GM18519 (cell line): ENCODE results near the gene RND1.

Experiments used
- ATAC-seq: cut with Tn5 transposase; IDR thresholded peaks from one replicate; pipeline ENCODE4 v1.9.1; 2021; ENCODE audit warnings: mild to moderate bottlenecking, moderate library complexity; ENCODE audit not compliant: unreplicated experiment, low FRiP score

The RND1 gene

GRCh38 chr12:48828841-48829575 lies 36.7 kb downstream of the RND1 start:
- ATAC-seq = no peak

GRCh38 chr12:48828293-48828692 lies 37.4 kb downstream of the RND1 start:
- no peak for ATAC-seq

DNA sequence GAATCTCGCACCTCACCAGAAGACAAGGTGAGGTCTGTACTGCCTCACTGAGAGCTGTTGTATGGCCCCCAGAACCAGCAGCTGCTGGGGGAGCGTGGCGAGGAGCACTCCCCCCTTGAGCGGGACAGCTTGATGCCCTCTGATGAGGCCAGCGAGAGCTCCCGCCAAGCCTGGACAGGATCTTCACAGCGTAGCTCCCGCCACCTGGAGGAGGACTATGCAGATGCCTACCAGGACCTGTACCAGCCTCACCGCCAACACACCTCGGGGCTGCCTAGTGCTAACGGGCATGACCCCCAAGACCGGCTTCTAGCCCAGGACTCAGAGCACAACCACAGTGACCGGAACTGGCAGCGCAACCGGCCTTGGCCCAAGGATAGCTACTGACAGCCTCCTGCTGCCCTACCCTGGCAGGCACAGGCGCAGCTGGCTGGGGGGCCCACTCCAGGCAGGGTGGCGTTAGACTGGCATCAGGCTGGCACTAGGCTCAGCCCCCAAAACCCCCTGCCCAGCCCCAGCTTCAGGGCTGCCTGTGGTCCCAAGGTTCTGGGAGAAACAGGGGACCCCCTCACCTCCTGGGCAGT lies 38.1 kb downstream of the RND1 start:
- ATAC-seq = no peak

DNA sequence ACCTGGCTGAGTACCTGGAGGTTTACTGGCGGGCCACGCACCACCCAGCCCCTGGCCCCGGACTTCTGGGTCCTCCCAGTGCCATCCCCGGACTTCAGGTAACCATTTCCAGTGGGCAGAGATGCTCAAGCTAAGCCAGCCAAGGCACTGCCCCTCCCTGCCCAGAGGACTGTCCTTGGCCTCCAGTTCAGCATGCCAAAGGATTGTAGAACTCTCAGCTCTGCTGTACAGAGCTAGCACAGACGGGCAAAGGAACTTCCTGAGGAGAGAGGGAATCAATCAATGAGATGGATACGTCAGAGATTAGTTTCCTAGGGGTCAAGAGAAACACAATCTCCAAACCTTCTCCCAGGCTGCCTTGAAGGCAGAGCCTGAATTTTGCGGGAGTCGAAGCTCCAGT lies 38.6 kb downstream of the RND1 start:
- no peak for ATAC-seq

DNA sequence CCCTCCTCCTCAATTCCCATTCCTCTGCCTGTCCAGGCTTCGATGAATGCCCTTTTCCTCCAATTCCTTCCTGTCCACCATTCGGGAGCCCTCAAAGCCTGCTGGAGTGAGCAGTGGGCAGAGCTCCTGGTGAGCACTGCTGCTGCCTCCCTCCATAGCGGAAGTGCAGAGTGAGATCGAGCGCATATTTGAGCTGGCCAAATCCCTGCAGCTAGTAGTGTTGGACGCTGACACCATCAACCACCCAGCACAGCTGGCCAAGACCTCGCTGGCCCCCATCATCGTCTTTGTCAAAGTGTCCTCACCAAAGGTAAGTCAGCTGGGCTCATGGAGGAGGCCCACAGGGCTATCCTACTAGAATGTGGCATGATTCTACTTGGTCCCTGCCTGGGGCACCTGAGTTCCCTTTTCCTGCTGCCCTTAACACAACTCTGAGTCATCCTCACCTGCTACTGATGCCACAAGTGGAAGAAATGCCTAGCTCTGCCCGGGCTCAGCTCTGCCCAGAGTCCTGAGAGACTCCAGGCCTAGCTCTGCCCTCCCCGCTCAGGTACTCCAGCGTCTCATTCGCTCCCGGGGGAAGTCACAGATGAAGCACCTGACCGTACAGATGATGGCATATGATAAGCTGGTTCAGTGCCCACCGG lies 39.3 kb downstream of the RND1 start:
- ATAC-seq = no peak

DNA sequence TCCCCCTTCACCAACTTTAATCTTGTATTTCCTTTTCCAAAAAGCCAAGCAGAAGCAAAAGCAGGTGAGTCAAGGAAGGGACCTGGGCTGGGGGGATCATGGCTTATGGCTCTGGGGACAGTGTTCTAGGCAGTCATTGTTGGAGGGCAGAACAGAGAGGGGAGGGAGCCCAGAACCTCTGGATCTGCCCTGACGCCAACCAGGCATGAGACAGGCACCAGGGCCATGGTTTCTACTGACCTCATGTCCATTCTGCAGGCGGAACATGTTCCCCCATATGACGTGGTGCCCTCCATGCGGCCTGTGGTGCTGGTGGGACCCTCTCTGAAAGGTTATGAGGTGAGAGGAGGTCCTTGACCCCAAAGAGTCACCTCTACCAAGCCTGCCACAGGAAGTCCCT lies 40.8 kb downstream of the RND1 start:
- ATAC-seq = no peak

DNA sequence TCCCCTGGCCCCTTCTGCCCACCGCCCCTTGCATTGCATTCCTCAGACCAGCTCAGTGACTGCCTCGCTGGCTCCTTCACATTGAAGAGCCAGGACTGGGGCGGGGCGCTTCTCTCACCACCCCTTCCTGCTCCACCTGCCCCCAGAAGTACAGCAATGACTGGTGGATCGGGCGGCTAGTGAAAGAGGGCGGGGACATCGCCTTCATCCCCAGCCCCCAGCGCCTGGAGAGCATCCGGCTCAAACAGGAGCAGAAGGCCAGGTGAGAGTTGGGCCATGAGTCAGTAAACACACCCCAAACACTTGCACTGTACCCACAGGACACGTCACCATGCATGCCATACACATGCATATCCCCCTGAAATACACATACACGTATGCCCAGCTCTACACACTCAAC lies 41.6 kb downstream of the RND1 start:
- ATAC-seq = no peak

DNA sequence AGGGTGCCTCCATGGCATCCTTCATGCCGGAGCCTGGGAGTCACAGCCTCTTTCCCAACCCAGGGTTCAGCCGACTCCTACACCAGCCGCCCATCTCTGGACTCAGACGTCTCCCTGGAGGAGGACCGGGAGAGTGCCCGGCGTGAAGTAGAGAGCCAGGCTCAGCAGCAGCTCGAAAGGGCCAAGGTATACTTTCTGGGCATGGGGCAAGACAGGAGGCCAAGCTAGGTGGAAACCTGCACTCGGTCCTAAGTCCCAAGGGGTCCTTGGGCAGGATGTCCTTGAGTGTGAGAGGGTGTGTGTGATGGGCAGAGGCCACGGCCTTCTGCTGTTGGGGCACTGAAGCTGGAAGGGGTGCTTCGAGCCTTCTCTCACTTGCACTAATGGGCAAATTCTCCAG lies 42.4 kb downstream of the RND1 start:
- ATAC-seq = no peak

DNA sequence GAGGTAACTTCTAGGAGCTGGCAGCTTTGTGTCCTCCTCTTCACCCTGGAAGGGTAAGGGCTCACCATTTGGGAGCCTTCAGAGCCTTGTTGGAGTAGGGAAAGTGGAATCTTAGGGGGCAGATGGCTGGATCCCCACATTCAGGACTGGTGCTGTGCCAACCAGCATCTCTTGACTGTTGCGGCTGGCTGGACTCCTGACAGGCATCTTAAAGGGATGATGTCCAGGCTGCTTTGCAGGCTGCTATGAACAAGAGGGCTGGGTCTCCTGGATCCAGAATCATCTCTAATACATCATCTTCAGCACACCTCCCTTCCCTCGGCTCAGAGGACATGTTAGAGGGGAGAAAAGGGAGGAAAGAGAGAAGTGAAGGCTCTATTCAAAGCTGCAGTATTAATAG lies 43.0 kb downstream of the RND1 start:
- no peak for ATAC-seq

- no peak for ATAC-seq
Observed at GRCh38 chr12:48822139-48822538, 43.5 kb downstream of the RND1 start.

GRCh38 chr12:48819986-48820725 lies 45.5 kb downstream of the RND1 start:
- ATAC-seq = no peak

DNA sequence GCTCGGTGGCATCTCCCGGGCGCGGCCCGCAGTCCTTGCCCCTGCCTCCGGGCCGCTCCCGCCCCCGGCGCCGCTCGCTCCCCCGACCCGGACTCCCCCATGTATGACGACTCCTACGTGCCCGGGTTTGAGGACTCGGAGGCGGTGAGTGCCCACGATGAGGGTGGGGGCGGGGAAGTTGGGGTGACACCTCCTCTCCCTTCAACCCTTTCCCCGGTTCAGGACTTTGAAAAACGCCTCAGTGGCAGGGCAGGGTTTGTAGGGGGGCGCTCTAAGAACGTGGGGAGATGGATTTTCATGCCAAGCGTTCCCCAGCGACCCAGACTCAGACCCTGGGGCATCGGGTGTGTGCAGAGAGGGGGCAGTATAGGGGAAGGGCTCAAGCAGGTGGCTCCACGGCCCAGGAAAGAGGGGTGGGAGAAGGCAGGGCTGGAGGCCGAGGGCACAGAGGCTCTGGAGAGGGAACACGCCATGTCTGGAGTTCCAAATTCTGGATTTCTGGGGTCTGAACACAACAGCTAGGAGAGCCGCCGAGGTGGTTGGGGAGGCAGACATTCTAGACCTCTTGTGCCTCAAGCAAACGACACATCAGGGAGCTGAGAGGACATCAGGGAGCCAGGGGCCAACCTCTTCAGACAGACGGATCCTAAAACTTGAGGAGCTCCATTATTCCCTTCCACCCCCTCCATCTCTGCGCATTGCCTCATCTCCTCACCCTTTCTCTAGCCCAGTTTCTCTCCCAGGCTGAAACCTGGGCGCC lies 46.7 kb downstream of the RND1 start:
- no peak for ATAC-seq

GRCh38 chr12:48817873-48818830 lies 47.5 kb downstream of the RND1 start, which contains the start of gene CACNB3:
Gene CACNB3 (plus strand): TSS chr12:48818496. CDS start chr12:48818930, 434 bp downstream.
- no peak for ATAC-seq

DNA sequence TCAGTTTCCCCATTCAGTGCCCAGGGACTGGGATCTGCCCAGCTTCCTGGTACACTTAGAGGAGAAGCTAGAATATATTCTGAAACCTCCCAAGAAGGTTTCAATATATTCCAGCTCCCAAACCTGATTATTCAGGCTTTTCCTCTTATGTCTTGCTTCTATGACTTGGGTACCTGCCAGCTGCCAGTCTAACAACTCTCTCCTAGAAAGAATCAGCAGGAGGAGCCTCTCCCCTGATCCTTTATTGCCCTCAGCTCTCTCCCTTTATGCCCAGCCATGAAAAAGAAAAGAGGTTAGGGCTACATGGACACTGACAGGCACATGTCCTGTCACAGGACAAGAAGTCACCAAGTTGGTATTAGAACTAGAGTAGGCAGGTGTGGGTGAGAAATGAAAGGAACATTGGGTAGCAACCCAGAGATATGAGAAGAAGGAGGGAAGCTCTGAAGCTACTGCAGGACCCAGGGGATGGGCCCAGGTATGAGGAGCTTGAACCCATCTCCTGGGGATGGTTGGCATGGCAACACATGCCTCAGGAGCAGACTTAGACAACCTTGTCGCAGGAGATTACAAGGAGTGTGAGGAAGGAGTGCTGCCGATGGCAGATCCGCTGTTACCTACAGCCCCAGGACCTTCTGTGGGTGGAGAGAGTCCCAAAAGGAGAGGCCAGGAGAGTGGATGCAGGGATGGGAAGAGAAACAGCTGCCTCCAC lies 49.4 kb downstream of the RND1 start:
- ATAC-seq = no peak

DNA sequence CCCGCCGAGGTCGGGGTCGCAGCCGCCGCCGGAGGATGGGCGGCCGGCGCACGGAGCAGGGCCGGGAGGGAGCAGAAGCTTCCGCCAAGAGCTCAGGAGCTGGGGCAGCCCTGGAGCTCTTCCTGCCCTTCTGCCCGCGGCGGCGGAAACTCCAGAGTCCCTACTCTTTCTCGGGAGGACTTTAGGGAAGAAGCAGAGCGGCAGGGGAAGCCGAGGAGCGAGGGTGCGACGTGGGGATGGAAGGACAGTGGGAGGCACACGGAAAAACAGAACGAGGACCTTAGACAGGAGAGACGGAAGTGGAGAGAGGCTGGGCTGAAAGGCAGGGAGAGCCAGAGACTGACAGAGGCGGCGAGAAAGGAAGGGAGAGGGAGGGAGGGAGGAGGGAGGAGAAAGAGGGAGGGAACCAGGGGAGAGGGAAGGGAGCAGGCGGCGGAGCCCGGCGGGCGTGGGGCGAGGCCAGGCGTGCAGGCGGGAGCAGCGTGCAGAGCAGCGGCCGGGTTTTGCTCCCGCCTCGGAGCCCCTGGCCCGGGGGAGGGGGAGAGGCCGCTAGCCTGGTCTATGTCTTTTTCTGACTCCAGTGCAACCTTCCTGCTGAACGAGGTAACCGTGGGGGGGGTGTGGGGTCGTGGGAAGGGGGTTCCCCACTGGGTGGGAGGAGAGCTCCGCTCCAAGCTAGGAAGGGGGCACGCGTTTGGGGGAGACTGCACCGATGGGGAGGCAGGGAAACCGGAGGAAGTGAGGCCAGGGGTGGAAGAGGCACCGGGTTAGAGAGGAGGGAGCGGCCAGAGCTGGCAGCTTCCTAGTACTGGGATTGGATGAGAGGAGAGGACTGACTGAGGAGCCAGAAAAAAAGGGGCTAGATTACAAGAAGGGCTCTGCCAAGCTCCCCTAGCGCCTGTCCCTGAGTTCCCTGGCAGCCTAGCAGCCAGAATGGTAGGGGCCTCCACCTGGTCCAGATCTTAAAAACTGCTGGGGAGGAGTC lies 50.3 kb downstream of the RND1 start:
- no peak for ATAC-seq

GRCh38 chr12:48814262-48815125 lies 51.2 kb downstream of the RND1 start:
- ATAC-seq = no peak
